ENCODE measurements around the gene ZNF814.
"Not testable (repeated sequence)": the region's sequence is repeated elsewhere in the genome, so short reads cannot be mapped to it uniquely, and the experiment has no call there.

ZNF814 gene

GRCh38 chr19:57854117-57854516 is 34.7 kb downstream of the ZNF814 start:
- DNase-seq = not testable (repeated sequence)

GRCh38 chr19:57851812-57852603 is 36.8 kb downstream of the ZNF814 start:
- DNase-seq = not testable (repeated sequence)

GRCh38 chr19:57850553-57851017 is 38.3 kb downstream of the ZNF814 start:
- no peak for DNase-seq

- peak; percentile 83 for DNase-seq
Observed at GRCh38 chr19:57849666-57850473, 39.0 kb downstream of the ZNF814 start, which contains the start of gene ZNF587. Gene ZNF587 (plus strand): TSS chr19:57849859. CDS start chr19:57850039, 180 bp downstream.

- DNase-seq = not testable (repeated sequence)
Observed at GRCh38 chr19:57849162-57849665, 39.6 kb downstream of the ZNF814 start.

GRCh38 chr19:57847164-57847563 is 41.7 kb downstream of the ZNF814 start:
- not testable (repeated sequence) for DNase-seq

GRCh38 chr19:57841122-57841763 is 47.6 kb downstream of the ZNF814 start:
- DNase-seq = no peak

GRCh38 chr19:57838622-57839191 is 50.1 kb downstream of the ZNF814 start:
- DNase-seq = not testable (repeated sequence)

GRCh38 chr19:57836991-57837390 is 51.8 kb downstream of the ZNF814 start:
- not testable (repeated sequence) for DNase-seq

GRCh38 chr19:57830071-57830602 is 58.7 kb downstream of the ZNF814 start, which contains the start of gene ZNF587B:
Gene ZNF587B (plus strand): TSS chr19:57830299. CDS start chr19:57830529, 230 bp downstream.
- peak; percentile 73 for DNase-seq

- DNase-seq = no peak
Observed at GRCh38 chr19:57829316-57829715, 59.5 kb downstream of the ZNF814 start.

- no peak for DNase-seq
Observed at GRCh38 chr19:57825511-57825910, 63.3 kb downstream of the ZNF814 start.

GRCh38 chr19:57823608-57824007 is 65.2 kb downstream of the ZNF814 start:
- not testable (repeated sequence) for DNase-seq

GRCh38 chr19:57823155-57823554 is 65.7 kb downstream of the ZNF814 start:
- not testable (repeated sequence) for DNase-seq

- DNase-seq = not testable (repeated sequence)
Observed at GRCh38 chr19:57821501-57821900, 67.3 kb downstream of the ZNF814 start.

- DNase-seq = not testable (repeated sequence)
Observed at GRCh38 chr19:57821095-57821494, 67.7 kb downstream of the ZNF814 start.

- DNase-seq = no peak
Observed at GRCh38 chr19:57820599-57820998, 68.2 kb downstream of the ZNF814 start.

GRCh38 chr19:57819475-57820148 is 69.2 kb downstream of the ZNF814 start:
- DNase-seq = peak; percentile 93

- DNase-seq = no peak
Observed at GRCh38 chr19:57818378-57818777, 70.5 kb downstream of the ZNF814 start.

- no peak for DNase-seq
Observed at GRCh38 chr19:57817976-57818375, 70.9 kb downstream of the ZNF814 start.

GRCh38 chr19:57816652-57817051 is 72.2 kb downstream of the ZNF814 start:
- no peak for DNase-seq

Measured in midbrain (tissue), 1 donor.